Thyroid gland (tissue), 4 donors: Measurements from ENCODE around the gene PIBF1.

Source experiments
- CTCF ChIP-seq, 6 experiments: fragments of 200-600 bp in 3 of 6; fragments of 450-650 bp in 3 of 6; sonication (generic) in 3 of 6; IDR thresholded peaks; one replicate each; pipeline ENCODE4 v1.5.1; 2016 to 2019; ENCODE audit warnings: antibody characterized with exemption in 6 of 6, mild to moderate bottlenecking in 2 of 6, inconsistent platforms in 1 of 6, moderate library complexity in 1 of 6
- POLR2A ChIP-seq, 2 donors: fragments of 450-650 bp; IDR thresholded peaks; one replicate each; pipeline ENCODE4 v1.6.1; 2017; ENCODE audit warnings: antibody characterized with exemption in 2 of 2, mild to moderate bottlenecking in 2 of 2, moderate library complexity in 1 of 2

- TF ChIP-seq CTCF (IDR thresholded peaks at IDR 0.05), result no peak
- no peak for TF ChIP-seq POLR2A (IDR thresholded peaks at IDR 0.05)
These were observed 102.2 kb downstream of the PIBF1 start for GRCh38 chr13:72884101-72884500.
